ENCODE data around the gene RBM7.
A peak's percentile ranks its signal among the peaks of the same experiment; 100 is the strongest.

Gene RBM7

DNA sequence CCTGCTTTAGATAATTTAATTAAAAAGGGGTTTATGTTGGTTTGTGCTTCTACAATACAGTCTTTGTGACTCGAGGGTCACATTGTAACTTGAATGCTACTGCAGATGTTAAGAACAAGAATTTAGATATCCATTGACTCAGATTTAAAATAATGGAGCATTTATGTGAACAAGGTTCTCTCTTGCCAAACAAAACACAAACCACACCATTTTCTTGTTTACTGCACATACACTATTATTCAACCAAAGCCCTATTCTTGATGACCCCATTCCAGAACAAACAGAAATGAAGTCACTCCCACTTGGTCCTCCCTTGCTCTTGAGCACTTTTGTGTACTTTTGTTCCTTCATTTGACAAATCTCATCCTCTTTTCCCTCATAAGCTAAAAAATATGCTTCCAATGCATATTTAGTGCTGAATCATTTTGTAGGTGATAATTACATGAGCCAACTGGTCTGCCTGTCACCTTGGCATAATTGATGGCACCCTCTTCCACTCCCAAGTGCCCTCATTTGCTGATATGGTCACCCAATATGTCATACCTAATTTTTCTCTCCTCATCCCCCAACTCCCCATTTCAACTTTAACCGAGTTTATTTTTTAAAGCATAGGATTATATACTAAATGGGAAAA, 3.0 kb upstream of the RBM7 start:
- no peak for DNase-seq

DNA sequence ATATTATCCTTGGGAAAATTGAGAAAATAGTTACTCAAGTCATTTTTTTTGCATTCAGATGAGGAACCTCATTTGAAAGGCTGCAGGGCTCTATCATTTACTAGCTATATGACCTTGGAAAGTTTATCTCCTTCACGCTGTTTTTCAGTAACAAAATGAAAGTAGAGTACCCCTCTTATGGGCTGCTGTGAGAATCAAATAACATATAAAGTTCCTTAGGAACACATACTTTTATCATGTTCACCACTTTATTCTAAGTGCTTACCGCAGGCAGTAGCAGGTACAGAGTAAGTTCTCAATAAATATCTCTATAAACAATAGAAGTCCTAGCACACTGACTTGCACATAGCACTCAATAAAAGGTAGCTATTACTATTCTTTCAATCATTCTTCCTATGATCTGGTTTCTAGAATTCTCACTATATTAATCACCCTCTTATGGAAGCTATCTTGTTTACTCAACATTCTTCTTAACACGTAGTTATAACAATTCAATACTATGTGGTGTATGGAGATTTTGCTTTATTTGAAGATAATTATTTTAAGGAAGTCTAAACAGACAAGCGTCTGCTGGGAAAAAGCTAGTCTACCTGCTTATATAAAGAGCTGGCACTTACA, 2.1 kb upstream of the RBM7 start:
- no peak for DNase-seq

DNA sequence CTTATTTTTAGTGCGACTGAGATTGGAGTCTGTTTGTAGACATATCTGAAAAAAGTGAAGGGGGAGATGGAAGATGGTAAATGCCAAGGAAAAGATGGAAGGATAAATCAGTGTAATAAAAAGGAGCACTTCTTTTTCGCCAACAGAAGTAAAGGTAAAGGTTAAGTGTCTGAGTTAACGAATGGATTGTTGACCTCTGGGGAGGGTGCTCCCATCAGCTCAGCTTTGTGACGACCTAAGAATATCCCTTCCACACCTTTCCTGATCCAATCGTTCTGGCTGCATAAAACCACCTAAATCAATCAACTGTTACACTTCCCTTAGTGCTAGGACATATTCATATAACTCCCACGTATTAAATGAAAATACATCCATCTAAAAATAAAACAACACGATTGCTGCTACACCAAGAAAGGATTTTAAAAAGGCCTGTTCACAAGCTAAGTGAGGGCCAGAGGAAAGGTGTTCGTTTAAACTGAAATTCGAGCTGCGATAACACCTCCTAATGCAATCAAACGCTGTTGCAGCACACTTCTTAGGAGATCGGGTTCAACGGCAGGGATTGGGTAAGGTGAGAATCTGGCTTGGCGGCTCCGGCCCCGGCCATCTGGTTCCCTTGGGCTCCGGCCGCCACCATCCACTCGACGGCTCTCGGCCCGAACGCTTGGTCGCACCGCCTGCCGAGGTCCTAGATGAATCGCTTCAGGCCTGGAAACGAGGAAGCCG, 813 bp upstream of the RBM7 start:
- peak; percentile 86 for DNase-seq

DNA sequence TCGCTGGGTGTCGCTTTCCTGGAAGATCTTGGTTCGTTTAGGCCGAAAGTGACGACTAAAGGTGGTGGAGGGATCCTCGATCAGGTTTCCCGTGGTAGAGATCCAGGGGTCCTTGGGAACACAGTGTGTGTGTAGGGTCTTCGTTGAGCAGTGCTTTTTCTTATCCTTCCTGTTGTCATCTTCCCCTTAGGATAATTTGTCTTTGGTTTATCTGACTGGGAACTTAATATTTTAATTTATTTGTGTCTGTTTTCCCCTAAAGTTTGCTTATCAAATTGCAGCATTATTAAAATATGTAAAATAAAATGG, 403 bp downstream of the RBM7 start:
- DNase-seq: peak; percentile 70

DNA sequence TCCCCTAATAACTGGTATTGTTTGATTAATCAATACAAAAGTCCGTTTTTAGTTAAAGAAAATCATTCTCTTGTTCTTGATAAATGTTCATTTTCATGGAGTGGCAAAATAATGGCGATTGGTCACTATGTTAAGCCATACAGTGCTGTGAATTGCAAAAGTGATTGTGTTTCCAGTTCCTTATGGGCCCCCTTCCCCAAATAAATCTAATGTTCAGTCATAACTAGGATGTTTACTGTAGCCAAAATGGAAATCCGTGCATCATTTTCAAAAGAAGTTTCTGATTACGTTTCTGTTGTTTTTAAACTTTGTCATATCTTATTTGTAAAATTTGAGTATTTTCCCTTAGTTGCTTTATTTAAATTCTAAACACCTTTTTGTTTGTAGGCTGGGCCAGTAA, 845 bp downstream of the RBM7 start:
- DNase-seq: peak; percentile 1

DNA sequence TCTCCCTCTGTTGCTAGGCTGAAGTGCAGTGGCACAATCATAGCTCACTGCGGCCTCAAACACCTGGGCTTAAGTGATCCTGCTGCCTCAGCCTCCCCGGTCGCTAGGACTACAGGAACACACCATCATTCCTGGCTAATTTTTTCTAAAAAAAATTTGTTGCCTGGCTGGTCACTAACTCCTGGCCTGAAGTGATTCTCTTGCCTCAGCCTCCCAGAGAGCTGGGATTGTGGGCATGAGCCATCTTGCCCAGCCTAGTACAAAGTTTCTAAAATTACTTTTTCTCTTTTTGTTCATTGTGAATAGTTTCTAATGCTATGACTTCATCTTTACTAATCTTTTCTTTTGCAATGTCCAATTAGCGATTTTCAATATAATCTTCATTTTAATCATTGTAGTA, 12.5 kb downstream of the RBM7 start:
- DNase-seq: no peak

DNA sequence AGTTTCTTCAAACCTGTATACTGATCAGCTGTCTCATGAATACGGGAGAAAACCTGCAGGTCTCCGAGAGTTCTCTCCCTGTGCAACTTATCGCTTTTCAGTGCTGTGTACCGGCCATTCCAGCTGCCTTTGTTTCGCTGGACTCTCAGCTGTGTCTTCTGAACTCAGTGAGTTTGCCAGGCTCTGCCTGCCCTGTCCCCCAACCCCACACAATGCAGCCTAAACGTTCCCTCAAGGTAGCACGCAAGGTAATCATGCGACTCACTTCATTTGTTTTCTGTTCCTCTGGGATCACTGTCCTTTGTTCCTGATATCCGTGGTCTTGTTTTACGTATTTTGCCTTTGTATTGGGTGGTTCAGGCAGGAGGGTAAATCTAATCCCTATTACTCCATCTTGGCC, 13.5 kb downstream of the RBM7 start:
- DNase-seq: no peak

DNA sequence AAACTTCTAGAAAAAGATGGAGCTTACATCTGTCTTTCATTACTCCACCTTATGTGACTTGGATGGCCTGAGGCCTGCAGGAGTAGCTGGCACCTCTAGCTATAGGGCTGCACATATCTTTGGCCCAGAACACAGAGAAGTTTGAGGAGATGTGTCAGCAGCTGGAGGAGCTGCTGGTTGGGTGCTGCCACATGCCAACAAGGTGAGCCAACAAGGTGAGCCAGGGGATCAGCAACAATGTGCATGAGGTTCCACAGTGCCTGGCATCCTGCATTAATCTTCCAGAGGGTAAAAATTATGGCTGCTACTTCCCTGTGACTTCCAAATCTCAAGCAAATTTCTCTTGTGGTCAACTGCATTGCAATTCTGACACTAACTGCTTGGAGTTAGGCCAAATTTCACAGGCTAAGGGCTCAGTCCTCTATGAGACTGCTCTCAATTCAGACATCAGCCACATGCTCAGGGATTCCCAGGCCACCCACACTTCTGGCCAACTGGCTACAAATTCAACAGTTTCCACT, 16.0 kb downstream of the RBM7 start:
- DNase-seq: no peak

DNA sequence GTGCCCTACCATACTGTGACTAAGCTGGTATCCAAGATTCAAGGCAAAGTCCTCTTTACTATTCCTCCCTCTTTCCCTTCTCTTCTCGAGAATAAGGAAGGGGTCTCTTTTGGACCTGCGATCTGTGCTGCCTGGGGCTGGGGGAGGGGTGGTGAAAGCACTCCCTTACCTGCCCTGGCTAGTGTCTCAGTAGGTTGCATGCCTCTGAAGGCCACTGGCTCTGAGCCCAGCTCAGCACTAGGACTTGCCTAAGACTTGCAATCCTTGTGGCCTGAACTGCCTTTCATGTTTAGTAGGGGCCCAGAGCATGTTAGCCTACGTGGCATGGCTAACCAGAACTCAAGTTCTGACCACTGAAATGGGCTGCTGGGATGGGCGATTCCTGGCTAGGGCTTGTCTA, 25.8 kb downstream of the RBM7 start:
- DNase-seq: no peak

DNA sequence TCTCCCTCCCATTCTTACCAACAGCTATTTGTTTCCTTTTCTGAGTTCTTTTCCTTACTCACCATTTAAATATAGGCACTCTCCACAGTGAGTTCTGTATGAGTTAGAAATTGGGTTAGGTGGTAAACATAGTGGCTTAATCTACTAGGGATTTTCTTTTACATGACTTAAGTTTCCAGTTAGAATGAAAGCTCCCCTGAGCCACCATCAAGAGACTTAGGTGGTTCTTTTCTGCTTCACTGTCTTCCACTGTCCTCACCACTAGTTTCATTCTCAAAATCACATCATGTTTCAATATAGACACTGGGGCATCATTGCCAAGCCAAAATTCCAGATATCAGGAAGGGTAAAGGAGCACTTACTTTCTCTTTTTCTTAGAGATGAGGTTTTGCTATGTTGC, 29.8 kb downstream of the RBM7 start:
- DNase-seq: no peak

DNA sequence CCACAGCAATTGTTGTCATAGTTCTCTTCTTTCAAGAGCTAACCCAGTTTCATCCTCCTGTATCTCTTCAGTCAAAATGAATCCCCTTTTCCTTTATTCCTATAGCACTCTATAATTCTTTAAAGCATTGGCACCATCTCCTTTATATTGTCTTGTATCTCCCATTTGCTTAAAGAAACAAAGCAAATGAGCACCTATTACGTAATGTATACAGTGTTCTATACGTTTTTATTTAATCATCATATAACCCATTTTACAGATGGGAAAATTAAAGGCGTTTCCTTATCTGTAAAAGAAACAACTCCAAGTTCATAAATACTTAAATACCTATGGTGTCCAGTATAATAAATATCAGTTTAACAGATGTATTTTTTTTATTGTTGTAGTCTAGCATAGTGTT, 32.4 kb downstream of the RBM7 start:
- DNase-seq: no peak

DNA sequence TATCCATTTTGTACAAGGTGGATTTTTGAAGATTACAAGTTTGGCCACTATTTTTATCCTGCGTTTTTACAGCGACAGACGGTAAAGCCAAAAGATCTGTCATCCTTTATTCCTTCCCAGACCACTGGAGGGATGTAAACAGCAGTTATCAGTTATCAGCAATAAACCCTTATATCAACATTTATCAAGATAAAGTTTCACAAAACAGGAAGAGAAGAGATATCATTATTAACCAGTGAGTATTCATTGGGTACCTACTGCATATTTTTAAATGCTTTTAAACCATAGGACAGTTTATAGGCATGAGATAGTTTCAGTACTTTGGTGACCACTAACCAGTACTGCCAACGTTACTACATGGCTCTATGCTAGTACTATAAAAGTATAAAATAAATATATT, 32.9 kb downstream of the RBM7 start:
- no peak for DNase-seq

DNA sequence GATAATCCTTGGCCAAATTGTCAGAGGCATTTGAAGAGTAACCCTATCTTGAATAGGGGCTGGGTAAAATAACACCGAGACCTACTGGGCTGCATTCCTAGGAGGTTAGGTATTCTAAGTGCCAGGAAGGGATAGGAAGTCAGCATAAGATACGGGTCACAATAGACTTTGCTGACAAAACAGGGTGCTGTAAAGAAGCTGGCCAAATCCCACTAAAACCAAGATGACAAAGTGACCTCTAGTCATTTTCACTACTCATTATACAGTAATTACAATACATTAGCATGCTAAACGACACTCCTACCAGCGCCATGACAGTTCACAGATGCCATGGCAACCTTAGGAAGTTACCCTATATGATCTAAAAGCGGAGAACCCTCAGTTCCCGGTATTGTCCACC, 37.8 kb downstream of the RBM7 start:
- DNase-seq: no peak

DNA sequence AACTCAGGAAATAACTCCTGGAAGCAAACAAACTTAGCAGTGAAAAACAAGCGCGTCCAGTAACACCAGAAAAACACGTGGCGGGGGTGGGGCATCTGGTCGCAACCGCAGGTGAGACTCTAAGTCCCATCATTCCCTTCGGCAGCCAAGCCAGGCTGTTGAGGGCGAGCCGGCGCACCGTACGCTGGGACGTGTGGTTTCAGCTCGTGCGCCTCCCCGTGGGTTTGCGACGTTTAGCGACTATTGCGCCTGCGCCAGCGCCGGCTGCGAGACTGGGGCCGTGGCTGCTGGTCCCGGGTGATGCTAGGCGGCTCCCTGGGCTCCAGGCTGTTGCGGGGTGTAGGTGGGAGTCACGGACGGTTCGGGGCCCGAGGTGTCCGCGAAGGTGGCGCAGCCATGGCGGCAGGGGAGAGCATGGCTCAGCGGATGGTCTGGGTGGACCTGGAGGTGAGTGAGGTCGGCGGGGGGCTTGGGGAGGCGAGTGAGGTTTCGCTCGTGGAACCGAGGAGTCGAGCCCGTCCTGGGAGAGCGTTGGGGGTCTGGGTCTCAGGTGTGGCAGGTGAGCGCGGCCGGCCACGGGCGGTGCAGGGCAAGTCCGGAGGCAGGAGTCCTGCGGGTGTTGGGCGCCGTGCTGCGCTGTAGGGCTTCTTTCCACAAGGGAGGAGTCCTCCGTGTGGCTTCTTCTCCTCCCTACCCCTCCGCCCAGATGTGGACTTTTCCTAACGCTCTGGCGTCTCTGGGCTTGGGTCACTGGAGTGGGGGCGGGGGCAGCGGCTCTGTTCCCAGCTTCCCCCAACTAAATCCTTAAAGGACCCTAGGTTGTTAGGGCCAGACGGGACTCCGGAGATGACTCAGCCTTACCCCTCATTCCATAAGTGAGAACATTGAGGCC, 39.0 kb downstream of the RBM7 start, which contains the start of gene REXO2:
Gene REXO2, plus strand, starts transcription at position 239 of the 892 bp plus-strand sequence. Its CDS starts 62 bp downstream, at position 301.
- peak; percentile 96 for DNase-seq

DNA sequence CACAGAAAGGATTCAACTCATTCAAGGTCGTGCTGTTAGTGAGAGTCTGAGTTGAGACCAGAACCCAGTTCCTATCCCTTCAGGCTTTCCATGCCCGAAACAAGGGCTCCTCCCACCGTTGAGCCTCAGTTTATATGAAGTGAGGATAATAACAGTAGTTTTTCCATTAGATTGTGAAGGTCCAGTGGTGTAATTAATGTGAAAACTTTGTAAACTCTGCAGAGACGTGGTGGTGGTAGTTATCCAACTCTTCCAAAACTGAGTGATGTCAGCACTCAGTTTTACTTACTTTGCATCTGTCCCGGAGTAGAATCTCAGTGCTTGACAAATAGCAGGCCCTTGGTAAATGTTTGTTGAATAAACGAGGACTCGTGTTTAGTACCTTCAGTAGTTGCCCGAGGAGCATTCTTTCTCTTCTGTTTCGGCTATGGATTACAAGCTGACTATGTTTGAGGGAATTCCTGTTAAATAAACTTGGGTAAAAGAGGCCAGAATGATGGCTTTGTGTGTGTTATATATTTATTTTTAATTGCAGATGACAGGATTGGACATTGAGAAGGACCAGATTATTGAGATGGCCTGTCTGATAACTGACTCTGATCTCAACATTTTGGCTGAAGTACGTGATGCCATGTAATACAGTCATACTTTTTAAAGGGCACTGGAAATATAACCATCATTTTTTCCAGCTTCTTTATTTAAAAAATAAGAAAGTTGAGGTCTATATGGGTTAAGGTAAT, 39.8 kb downstream of the RBM7 start:
- DNase-seq: no peak

DNA sequence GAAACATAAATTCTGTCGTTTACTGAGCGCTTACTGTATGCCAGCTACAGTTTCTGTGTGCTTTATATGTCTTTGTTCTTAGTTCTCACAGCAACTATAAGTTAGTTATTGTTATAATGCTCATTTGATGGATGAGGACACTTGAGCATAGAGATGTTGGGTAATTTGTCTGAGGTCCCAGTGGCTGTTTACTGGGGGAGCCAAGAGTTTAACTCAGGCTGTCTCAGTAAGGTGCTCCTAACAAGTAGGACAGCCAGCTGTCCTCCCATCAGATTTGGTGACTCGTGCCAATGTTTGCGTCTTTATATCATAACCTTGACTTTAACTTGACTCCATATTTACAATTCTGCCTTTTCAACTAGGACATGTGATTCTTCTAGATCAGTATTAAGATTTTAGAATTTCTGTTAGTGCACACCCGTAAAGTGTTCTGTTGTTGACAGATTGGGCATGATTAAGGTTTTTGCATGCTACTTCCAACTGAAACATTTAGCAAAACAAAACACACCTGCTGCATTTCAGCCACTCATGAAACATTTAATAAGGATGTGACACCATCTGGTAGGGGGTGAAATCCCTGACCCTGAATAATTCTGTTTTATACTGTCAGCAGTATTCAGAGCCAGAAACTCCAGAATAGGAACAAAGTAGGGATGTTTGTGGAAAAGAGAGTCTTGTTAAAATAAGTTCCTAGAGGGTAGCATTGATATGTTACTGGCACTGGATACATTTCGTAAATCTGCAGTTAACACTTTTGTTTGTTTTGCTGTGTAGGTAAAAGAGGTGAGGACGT, 40.7 kb downstream of the RBM7 start:
- DNase-seq: peak; percentile 39

DNA sequence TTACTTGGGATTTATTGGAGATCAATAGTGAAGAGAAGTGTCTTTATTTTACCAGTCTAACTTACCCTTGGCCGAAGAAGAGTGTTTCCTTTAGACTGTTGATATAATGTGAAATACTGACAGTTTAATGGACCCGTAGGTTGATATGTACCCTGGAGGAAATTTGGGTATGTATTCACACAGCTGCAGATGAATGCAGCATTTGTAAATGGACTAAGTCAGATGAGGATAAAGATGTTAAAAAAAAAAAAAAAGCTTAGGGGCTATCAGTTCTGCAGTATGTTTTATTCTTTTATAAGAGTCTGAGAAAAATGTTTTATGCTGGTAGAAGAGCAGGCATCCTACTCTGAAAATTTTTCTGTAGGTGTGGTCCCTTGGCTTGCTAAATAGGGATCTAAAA, 41.5 kb downstream of the RBM7 start:
- DNase-seq: no peak

DNA sequence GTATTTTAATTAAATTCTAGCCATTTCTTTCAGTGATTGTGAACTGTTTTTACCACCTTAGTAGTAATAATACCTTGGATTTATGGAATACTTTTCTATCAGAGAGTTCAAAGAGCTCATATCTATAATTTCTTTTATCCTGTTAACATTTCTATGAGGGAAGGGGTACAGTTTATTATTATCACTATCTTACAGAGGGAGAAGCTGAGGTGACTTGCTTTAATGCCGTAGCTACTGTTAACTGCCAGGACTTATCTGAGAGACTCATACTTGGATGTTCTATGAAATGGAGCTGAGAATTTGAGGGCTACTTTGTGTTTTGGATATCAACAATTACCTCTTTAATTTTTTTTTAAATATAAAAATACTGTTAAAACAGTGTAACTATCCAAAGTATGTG, 42.1 kb downstream of the RBM7 start:
- no peak for DNase-seq

DNA sequence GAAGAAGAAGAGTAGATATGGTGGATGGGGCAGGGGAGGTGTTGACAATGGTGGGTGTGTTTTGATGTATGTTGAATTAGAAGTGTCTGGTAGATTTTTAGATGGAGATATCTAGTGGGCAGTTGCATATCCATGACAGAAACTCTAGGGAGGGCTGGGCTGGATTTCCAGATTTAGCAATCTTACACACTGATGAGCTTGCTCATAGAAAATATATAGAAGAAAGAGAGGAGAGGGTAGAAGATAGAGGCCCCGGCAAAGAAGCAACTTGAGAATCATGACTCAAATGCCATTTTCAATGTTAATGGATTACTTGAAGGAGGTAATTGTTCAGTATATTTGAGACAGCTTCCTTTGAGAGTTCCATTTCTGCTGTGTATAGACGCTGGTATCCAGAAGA, 47.0 kb downstream of the RBM7 start:
- DNase-seq: no peak

DNA sequence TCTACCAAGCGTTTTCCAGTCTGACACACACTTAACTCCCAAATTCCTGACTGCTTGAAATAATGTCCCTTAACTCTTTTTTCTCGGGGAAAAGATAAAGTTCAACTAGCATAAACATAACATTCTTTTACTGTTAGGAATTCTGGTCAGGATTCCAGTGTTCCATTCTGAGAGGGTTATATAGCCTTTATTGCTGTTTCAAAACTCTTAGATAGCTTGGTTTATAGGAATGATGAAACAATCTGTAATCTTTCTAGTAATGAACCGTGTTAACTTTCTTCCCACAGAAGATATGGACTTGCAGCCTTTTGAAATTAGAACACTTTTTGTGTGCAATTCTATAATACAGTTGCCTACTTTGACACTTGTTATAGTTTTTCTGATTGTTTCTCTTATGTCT, 47.4 kb downstream of the RBM7 start:
- no peak for DNase-seq

DNA sequence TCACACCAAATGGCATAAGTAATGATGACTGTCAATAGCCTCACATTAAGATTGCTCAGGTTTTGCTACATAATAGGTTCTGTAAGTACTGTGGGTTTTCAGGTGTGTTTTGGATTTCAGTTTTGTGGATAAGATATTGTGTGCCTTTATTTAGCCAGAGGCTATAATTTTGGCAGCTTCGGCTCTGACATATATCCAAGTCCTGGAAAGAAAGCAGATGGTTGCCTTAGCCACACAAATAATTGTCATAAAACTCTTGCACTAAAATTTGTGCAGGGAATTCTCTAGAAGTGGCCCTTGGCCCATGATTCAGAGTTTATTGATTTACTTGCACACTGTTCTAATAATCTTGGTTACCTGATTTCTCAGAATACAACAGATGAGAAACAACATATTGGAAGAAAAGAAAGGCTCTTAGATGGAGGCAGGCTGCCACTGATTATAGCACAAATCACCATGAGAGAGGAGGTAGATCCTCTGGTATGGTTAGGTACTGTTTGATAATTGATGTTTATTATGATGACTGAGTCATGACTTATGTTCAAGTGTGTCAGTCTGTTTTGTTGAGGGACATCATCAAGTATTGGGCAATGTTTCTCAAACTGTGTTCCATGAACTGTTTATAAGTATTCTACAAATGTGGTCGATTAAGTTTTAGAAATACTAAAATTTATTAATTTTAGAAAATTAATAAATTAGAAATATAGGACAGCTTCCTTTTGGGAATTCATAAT, 48.5 kb downstream of the RBM7 start:
- DNase-seq: no peak
